GM21515 (cell line): Measurements from ENCODE around the gene HBM.
"Not testable (repeated sequence)": the region's sequence is repeated elsewhere in the genome, so short reads cannot be mapped to it uniquely, and the experiment has no call there.

Experiments used
- ATAC-seq: cut with Tn5 transposase; IDR thresholded peaks from one replicate; pipeline ENCODE4 v1.9.1; 2021; ENCODE audit not compliant: unreplicated experiment

Gene HBM

DNA sequence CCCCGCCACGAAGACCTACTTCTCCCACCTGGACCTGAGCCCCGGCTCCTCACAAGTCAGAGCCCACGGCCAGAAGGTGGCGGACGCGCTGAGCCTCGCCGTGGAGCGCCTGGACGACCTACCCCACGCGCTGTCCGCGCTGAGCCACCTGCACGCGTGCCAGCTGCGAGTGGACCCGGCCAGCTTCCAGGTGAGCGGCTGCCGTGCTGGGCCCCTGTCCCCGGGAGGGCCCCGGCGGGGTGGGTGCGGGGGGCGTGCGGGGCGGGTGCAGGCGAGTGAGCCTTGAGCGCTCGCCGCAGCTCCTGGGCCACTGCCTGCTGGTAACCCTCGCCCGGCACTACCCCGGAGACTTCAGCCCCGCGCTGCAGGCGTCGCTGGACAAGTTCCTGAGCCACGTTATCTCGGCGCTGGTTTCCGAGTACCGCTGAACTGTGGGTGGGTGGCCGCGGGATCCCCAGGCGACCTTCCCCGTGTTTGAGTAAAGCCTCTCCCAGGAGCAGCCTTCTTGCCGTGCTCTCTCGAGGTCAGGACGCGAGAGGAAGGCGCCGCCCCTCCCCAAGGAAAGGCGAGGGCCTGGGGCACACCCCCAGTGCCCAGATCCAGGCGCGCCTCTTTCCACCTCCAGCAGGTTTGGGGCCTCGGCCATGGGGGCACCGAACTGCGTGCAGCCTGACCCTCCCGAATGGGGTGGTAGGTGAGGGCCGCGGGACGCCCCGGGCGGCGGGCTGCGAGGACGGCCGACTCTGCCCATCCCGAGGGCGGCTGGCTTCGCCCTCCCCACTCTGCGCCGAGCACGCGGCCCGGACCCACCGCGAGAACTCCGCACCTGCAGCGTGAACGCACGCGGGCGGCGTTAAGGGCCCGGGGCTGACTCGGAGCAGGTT lies 15.1 kb downstream of the HBM start:
- peak; percentile 38 for ATAC-seq

DNA sequence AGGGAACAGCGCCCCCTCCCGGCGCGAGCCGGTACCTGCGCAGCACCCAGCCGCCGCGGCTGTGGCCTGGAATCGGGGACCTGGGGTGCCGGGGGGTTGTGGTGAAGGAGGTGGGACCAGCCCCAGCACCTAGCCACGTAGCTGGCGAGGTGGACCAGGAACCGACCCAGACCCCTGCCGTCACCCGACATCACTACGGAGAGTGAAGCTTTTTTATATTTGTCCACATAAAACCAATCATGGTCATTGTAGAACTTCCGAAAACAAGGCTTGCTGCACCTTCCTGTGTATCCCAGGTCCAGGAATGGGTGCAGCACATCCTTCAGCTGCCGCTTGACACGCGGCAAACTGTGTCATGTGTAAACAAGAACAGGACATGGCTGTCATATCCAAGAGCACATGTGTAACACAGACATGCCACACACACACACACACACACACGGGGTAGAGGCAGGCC lies 15.8 kb downstream of the HBM start:
- ATAC-seq = no peak

DNA sequence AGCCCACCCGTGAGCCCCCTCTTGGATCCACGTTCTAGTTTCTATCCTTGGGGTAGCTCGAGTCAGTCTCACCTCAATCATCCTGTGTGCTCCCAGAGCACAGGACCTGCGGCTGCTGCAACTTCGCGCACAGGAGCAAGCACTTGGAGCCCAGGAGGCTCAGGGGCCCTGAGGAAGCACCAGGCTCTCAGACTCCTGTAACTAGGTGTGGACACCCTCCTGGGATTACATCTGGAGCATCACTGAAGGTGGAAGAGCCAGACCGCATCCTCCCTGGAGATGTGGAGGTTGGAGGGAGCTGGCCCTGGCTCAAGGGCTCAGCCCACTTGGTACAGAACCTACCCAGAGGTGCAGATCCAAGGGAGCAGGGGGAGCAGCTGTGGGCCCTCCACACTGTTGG lies 17.2 kb downstream of the HBM start:
- ATAC-seq = no peak

DNA sequence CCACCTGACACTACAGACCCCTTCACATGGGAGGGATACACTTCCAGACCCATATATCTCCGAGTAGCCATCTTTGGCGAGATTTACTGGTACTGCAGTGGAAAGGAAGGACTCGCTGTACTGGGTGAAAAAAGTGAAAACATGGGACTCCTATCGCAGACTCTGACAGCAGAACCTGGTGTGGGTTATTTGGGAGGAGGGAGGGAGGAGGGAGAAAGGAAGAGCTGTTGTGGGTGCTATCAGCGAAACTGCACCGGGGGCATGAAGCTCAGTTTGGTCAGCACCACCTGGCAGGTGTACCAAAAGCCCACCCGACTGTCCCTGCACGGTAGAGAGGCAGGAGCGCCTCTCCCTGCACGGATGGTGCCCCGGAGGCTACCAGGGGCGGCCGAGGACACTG lies 19.4 kb downstream of the HBM start:
- no peak for ATAC-seq

DNA sequence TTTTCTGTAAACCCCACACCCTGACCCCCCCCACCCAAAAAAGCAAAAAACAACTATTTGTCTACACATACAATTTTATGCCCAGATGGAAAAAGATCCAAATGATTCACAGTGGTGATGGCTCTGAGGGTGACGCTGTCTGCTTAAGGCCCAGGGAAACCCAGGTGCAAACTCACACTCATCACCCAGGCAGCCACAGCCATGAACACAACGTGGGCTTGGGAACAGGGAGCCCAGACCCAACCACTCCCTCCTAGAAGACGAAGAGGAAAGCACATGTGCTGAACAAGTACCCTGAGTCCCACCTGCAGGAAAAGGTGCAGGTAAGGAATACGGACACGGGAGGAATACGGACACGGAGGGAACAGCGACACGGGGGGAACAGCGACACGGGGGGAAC lies 19.9 kb downstream of the HBM start:
- no peak for ATAC-seq

DNA sequence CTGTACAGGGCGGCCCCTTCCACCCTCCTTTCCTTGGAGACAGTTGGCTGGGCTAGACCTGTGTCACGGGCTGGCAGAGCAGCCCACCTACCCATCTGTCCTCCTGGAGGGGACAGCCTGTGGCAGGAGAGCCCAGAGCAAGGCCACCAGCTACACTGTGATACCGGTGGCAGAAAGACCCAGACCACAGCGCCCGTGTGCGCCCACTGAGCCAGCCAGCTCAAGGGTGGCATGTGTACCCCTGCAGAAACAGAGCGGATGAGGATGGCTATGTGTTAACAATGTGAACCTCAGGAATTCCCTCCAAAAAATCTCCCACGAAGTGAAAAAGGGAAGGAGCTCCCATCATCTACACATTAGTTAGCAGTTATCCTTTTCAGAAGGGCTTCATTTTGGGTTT lies 21.6 kb downstream of the HBM start:
- ATAC-seq = no peak

DNA sequence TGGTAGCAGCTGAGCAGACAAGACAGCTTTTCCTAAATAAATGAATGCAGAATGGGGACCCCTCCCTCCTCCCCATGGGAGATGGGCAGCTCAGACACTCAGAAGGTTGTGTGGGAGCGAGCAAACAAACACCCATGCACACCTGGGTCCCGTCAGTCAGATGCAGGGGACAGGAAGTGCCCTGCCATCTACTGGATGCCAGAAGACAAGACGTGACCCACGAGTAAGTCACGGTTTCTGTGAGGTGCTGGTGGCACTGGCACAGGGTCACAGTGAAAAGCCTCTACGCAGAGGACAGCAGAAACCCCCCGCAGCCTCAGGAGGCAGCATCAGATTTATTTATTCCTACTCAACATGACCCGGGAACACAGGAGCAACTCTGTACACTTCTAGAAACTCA lies 22.9 kb downstream of the HBM start:
- no peak for ATAC-seq

DNA sequence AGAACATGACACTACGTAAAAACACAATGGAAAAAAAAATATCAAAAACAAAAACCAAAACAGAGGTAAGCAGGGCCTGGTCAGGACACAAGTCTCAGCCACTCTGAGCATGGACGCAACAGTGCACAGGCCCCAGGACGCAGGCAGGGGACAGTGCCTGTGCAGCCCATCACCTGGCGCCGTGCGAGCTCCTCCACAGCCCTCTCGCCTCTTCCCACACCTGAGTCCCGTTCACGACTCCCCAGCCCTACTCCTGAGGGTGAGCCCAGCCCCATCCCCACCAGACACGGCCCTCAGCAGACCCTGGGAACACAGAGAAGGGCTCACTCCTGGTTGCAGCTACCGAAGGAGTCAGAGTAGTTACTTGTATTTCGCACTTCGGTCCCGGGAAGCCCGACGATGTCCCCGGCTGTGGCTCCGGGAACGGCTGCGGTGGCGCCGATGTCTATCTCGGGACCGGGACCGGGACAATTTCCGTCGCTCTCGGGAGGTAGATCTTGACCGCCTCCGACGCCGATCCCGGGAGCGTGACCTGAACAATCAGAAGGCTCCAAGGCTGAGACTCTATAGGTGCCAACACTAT lies 23.9 kb downstream of the HBM start:
- ATAC-seq = no peak

DNA sequence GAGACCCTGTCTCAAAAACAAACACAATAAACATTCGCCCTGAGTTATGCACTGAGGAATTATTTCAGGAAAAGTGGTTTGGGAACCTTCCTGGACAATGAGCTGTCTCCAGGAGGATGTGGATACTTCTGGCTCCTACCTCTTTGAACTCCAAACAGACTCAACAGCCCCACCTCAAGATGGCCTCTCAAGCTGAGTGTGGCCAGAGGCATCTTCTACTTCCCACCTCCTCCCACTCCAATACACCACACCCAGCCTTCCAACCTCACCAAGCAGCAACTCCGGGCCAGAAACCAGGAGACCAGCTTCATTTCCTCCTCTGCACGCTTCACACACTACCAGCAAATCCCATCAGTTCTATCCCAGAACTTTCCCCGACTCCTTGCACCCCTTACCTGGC lies 26.1 kb downstream of the HBM start:
- no peak for ATAC-seq

DNA sequence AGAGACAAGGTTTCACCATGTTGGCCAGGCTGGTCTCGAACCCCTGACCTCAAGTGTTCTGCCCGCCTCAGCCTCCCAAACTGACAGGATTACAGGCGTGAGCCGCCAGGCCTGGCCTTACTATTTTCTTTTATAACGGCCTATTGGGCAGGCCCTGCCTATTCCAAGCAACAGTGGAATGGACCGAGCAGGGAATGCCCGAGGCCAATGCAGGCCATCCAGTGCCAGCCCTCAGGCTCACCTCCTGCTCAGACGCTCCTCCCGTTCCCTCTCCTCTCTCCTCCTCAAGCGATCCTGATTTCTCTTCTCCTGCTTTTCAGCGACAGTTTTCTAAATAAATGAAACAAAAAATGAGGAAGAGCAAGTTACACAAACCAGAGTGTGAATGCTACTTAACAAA lies 26.9 kb downstream of the HBM start:
- ATAC-seq = no peak

DNA sequence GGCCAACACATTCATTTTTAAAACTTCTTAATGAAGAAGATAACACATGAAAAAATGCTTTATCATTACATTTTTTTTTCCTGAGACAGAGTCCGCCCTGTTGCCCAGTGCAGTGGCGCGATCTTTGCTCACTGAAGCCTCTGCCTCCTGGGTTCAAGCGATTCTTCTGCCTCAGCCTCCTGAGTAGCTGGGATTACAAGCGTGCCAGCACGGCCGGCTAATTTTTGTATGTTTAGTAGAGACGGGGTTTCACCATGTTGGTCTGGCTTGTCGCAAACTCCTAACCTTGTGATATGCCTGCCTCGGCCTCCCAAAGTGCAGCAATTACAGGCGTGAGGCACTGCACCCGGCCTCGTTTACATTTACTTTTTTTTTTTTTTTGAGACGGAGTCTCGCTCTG lies 27.7 kb downstream of the HBM start:
- no peak for ATAC-seq

DNA sequence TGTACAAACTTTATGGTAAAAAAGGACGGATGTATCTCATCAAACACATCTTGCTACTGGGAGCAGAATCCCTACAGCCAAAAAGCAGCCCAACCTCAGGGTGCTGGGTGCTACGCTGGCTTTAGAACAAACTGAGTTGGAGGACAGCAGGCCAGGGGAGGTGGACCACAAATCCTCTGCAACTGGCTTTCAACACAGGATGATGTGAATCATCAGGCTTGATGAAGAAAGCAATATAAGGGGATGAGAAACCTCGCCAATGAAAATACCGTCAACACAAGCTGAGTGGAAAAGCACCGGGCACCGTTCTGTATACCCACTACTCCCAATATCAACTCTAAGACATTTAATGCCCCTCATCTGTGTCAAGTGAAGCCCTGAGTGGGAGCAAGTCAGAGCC lies 28.7 kb downstream of the HBM start:
- no peak for ATAC-seq

DNA sequence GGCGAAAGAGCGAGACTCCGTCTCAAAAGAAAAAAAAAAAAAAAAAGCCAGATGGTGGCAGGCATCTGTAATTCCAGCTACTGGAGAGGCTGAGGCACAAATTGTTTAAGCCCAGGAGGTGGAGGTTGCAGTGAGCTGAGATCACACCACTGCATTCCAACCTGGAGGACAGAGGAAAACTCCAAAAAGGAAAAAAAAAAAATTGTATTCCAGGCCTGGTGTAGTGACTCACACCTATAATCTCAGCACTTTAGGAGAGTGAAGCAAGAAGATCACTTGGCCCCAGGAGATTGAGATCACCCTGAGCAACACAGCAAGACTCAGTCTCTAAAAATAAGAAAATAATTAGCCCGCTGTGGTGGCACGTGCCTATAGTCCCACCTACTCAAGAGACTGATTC lies 34.6 kb downstream of the HBM start:
- ATAC-seq = no peak

DNA sequence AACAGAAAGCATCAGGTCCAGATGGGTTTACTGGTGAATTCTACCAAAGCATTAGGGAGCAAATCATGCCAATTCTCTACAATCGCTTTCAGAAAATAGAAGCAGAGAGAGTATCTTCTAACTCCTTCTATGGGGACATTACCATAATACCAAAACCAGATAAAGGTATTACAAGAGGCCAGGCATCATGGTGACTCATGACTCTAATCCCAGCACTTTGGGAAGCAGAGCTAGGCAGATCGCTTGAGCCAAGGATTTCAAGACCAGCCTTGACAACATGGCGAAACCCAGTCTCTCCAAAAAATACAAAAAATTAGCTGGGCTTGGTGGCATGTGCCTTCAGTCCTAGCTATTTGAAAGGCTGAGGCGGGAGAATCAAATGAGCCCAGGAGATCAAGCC lies 37.5 kb downstream of the HBM start:
- ATAC-seq = no peak

DNA sequence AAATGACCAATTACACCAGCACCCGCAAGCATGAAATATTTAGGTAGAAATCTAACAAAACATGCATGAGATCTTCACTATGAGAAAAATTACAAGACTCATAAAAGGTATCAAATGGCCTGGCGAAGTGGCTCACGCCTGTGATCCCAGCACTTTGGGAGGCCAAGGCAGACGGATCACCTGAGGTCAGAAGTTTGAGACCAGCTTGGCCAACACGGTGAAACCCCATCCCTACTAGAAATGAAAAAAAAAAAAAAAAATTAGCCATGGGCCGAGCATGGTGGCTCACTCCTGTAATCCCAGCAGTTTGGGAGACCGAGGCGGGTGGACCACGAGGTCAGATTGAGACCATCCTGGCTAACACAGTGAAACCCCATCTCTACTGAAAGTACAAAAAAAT lies 38.3 kb downstream of the HBM start:
- ATAC-seq = not testable (repeated sequence)

DNA sequence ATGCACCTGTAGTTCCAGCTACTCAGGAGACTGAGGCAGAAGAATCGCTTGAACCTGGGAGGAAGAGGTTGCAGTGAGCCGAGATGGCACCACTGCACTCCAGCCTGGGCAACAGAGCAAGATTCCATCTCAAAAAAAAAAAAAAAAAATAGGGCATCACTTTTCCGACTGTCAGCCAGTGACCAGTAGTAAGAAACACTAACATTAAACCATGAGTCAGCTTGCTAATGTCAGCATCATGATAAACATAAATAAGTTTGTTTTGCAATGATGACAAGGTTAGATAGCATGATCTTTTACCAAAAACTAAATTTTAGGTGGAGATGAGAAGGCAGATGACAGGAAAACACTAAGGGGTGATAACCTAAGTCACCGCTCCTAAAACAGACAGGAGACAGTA lies 43.6 kb downstream of the HBM start:
- ATAC-seq = not testable (repeated sequence)

DNA sequence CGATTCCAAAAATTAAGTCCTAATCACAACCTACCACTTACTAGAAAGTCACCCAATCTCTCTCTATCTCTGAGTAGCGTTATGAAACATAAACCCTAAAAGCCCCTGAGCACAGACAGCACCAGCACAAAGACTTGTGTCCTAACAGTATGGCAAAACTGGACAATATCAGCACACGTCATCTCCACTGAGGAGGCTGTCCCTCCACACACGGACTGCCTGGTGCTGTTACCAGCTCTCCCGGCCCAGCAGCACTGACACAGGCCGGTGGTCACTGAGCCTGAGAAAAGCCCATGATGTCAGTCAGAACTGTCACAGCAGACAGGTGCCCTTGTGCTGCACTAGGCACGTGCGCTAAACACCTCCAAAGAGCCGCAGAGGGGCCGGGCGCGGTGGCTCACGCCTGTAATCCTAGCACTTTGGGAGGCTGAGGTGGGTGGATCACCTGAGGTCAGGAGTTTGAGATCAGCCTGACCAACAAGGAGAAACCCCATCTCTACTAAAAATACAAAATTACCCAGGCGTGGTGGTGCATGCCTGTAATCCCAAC lies 45.9 kb downstream of the HBM start:
- ATAC-seq = not testable (repeated sequence)

DNA sequence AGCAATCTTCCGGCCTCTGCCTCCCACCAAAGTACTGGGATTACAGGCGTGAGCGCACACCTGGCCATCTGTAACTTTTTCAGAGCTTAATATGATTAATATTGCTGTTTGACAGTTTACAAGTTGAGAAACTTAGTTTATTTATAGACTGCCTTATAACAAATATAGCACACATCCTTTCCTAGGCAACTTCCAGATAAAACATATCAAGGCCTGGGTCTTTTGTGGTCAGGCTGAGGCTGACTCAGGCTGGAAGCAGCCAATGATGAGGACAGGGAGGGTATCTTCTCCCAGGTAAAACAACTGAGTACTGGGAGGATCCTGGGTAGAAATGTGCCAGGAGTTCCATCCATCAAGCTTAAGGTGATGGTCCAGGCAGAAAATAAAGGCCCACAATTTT lies 47.2 kb downstream of the HBM start:
- ATAC-seq = no peak
